Thyroid gland (tissue), 4 donors: ENCODE results near the gene TMEM150C.

Experiments
- POLR2A ChIP-seq, 2 donors: fragments of 450-650 bp; IDR thresholded peaks; one replicate each; pipeline ENCODE4 v1.6.1; 2017; ENCODE audit warnings: antibody characterized with exemption in 2 of 2, mild to moderate bottlenecking in 2 of 2, moderate library complexity in 1 of 2
- TF ChIP-seq, protein P1 (sequence below), 6 experiments: fragments of 200-600 bp in 3 of 6; fragments of 450-650 bp in 3 of 6; sonication (generic) in 3 of 6; IDR thresholded peaks; one replicate each; pipeline ENCODE4 v1.5.1; 2016 to 2019; ENCODE audit warnings: antibody characterized with exemption in 6 of 6, mild to moderate bottlenecking in 2 of 6, inconsistent platforms in 1 of 6, moderate library complexity in 1 of 6

DNA sequence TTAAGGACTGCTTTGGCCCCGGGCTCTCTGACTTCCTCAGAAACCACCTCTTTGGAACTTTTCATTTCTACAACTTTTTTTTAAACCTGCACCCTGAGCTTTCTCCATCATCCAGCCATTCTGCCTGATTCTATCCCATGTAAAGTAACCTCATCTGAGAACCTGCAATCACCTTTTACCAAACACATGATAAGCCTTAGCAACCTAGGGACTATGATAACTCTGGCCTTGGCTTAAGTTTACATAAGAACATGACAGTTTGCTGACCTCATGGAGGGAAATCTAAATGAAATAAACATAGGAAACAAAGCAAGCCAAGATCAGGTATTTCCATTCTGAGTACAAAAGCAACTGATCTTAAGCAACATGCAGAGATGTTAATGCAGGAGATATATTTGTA lies 15.7 kb upstream of the TMEM150C start:
- TF ChIP-seq, protein P1, sequence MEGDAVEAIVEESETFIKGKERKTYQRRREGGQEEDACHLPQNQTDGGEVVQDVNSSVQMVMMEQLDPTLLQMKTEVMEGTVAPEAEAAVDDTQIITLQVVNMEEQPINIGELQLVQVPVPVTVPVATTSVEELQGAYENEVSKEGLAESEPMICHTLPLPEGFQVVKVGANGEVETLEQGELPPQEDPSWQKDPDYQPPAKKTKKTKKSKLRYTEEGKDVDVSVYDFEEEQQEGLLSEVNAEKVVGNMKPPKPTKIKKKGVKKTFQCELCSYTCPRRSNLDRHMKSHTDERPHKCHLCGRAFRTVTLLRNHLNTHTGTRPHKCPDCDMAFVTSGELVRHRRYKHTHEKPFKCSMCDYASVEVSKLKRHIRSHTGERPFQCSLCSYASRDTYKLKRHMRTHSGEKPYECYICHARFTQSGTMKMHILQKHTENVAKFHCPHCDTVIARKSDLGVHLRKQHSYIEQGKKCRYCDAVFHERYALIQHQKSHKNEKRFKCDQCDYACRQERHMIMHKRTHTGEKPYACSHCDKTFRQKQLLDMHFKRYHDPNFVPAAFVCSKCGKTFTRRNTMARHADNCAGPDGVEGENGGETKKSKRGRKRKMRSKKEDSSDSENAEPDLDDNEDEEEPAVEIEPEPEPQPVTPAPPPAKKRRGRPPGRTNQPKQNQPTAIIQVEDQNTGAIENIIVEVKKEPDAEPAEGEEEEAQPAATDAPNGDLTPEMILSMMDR (IDR thresholded peaks at IDR 0.05), result no peak
- TF ChIP-seq POLR2A (IDR thresholded peaks at IDR 0.05), result no peak
